K562 (cell line): ENCODE results near the gene PKD1L1. TPM values are rescaled to one million over a fixed set of nuclear protein-coding genes. Genes with fewer than 3 reads are reported as not detected.

Experiments
- ATAC-seq: fragments of 200-7000 bp; cut with Tn5 transposase; 3 replicates; pipeline ENCODE4 v1.9.1; 2020; ENCODE audit warnings: moderate library complexity
- BruUV-seq: library from RNA; stranded (reverse); fragments of 400-500 nt; replicated peaks from 2 replicates; lab custom pipeline; 2021; lab: Mats Ljungman, UMichigan
- CTCF ChIA-PET: fragments of 300-600 bp; formaldehyde crosslinking; extraction: SDS; loops from one replicate; lab custom pipeline; 2021; ENCODE audit warnings: low intra/inter-chr PET ratio; lab: Yijun Ruan, JAX
- POLR2A ChIA-PET: fragments of 300-600, 350-650 bp; sonication (Branson Sonifier 250); formaldehyde crosslinking; extraction: SDS; loops from one replicate; lab custom pipeline; 2021; ENCODE audit warnings: antibody characterized with exemption, inconsistent platforms; lab: Yijun Ruan, JAX
- DNase-seq, 4 experiments: peaks; one replicate each; pipeline versions ENCODE4 v3.0.0 to v3.0.0-alpha.2; 2011 to 2018; ENCODE audit warnings: low spot score in 3 of 4, mixed read lengths in 3 of 4; ENCODE audit errors: extremely low read depth in 1 of 4
- FAIRE-seq: peaks from 2 replicates; lab custom pipeline; 2011; peaks lifted over from hg19 to GRCh38; lab: Jason Lieb, UNC
- H2AFZ ChIP-seq: 2 replicates; pipeline ENCODE4 v1.6.0; 2011; ENCODE audit warnings: low read depth, low read length, control low read depth, inconsistent platforms
- H3K27ac ChIP-seq: fragments of 200-600 bp; 3 replicates; pipeline ENCODE4 v1.8.0; 2011; ENCODE audit warnings: low read depth, mild to moderate bottlenecking, control low read depth, inconsistent platforms, low read length, moderate library complexity, mixed read lengths; ENCODE audit errors: extremely low read depth
- H3K27me3 ChIP-seq, 2 experiments: fragments of 300-600 bp in 1 of 2; 2 replicates in 1 of 2; 3 replicates in 1 of 2; pipeline versions ENCODE4 v1.6.0 to v1.8.0; 2011; ENCODE audit warnings: inconsistent platforms in 2 of 2, low read length in 2 of 2, mild to moderate bottlenecking in 1 of 2, mixed read lengths in 1 of 2, moderate library complexity in 1 of 2; ENCODE audit not compliant: control insufficient read depth in 2 of 2, insufficient read depth in 2 of 2
- H3K36me3 ChIP-seq: fragments of 300-600 bp; 3 replicates; pipeline ENCODE4 v1.8.0; 2011; ENCODE audit warnings: mild to moderate bottlenecking, low read length, inconsistent platforms; ENCODE audit not compliant: control insufficient read depth, insufficient read depth
- H3K4me1 ChIP-seq, 2 experiments: fragments of 200-600 bp in 1 of 2; replicated peaks in 1 of 2; 2 replicates in 1 of 2; 3 replicates in 1 of 2; pipeline versions ENCODE4 v1.5.1 to v1.8.0; 2011; ENCODE audit warnings: inconsistent platforms in 2 of 2, low read length in 2 of 2, mild to moderate bottlenecking in 1 of 2, mixed read lengths in 1 of 2, moderate library complexity in 1 of 2; ENCODE audit not compliant: control insufficient read depth in 2 of 2, insufficient read depth in 2 of 2
- H3K4me2 ChIP-seq: 2 replicates; pipeline ENCODE4 v1.6.1; 2011; ENCODE audit warnings: low read length, control low read depth, inconsistent platforms, mixed read lengths; ENCODE audit not compliant: insufficient read depth
- H3K4me3 ChIP-seq: fragments of 200-600 bp; sonication (generic), shearing (Covaris generic); 2 replicates; pipeline ENCODE4 v1.5.1; 2016; ENCODE audit warnings: control low read depth, inconsistent platforms
- H3K79me2 ChIP-seq: fragments of 200-600 bp; 3 replicates; pipeline ENCODE4 v1.8.0; 2011; ENCODE audit warnings: low read length, inconsistent platforms; ENCODE audit not compliant: control insufficient read depth, insufficient read depth
- H3K9ac ChIP-seq, 2 experiments: 2 replicates each; pipeline versions ENCODE4 v1.6.0 to v1.6.1; 2011; ENCODE audit warnings: low read depth in 2 of 2, low read length in 2 of 2, control low read depth in 1 of 2, inconsistent platforms in 1 of 2, mild to moderate bottlenecking in 1 of 2, mixed read lengths in 1 of 2; ENCODE audit not compliant: insufficient read depth in 1 of 2
- H3K9me1 ChIP-seq: one replicate; pipeline ENCODE4 v1.6.0; 2011; ENCODE audit warnings: inconsistent platforms, mild to moderate bottlenecking, low read length, moderate library complexity; ENCODE audit not compliant: control insufficient read depth, insufficient read depth
- H3K9me3 ChIP-seq: replicated peaks from 2 replicates; pipeline ENCODE4 v1.5.1; 2011; ENCODE audit warnings: low read depth, low read length, inconsistent platforms; ENCODE audit not compliant: control insufficient read depth, insufficient read depth
- H4K20me1 ChIP-seq: replicated peaks from 2 replicates; pipeline ENCODE4 v1.6.1; 2011; ENCODE audit warnings: low read length, inconsistent platforms, mixed read lengths; ENCODE audit not compliant: control insufficient read depth, insufficient read depth
- CBX2 ChIP-seq: fragments of 200-600 bp; sonication (generic); IDR thresholded peaks from one replicate; pipeline ENCODE4 v1.6.1; 2012; ENCODE audit warnings: mild to moderate bottlenecking, low read length, inconsistent platforms; ENCODE audit not compliant: insufficient read depth, poor library complexity, severe bottlenecking
- CHCHD3 ChIP-seq: fragments of 250-450 bp; sonication (Bioruptor Pico); IDR thresholded peaks from 2 replicates; pipeline ENCODE4 v2.1.2; 2022; ENCODE audit warnings: mild to moderate bottlenecking
- CREM ChIP-seq: IDR thresholded peaks from 2 replicates; pipeline ENCODE4 v1.6.1; 2014; ENCODE audit warnings: antibody characterized with exemption, low read depth
- CTCF ChIP-seq, 3 experiments: IDR thresholded peaks in 2 of 3; conservative IDR thresholded peaks in 1 of 3; 2 replicates each; pipeline ENCODE4 v1.5.1; 2011 to 2012; ENCODE audit warnings: low read length in 3 of 3, mild to moderate bottlenecking in 3 of 3, control low read depth in 2 of 3, improper control_type of control experiment in 1 of 3, inconsistent platforms in 1 of 3, low read depth in 1 of 3, mixed read lengths in 1 of 3, moderate library complexity in 1 of 3; ENCODE audit not compliant: insufficient read depth in 2 of 3
- HMGXB4 ChIP-seq: sonication (generic); formaldehyde crosslinking; IDR thresholded peaks from 2 replicates; pipeline ENCODE4 v1.8.1; 2023; ENCODE audit warnings: mild to moderate bottlenecking, missing genetic modification reagents
- KAT2B ChIP-seq: IDR thresholded peaks from one replicate; pipeline ENCODE4 v1.6.1; 2012; ENCODE audit warnings: low read depth, mild to moderate bottlenecking, control low read depth, inconsistent platforms, low read length, moderate library complexity
- POLR2AphosphoS2 ChIP-seq: IDR thresholded peaks from 2 replicates; pipeline ENCODE4 v1.6.1; 2012; ENCODE audit warnings: low read length, improper control_type of control experiment
- SIN3B ChIP-seq: fragments of 450-650 bp; IDR thresholded peaks from 2 replicates; pipeline ENCODE4 v1.6.1; 2017; ENCODE audit warnings: low read depth, mild to moderate bottlenecking, moderate library complexity
- SOX6 ChIP-seq: fragments of 450-650 bp; IDR thresholded peaks from 2 replicates; pipeline ENCODE4 v1.6.1; 2014; ENCODE audit warnings: mild to moderate bottlenecking
- THAP12 ChIP-seq: fragments of 250-450 bp; sonication (Bioruptor Pico); IDR thresholded peaks from 2 replicates; pipeline ENCODE4 v1.9.0; 2021; ENCODE audit warnings: mild to moderate bottlenecking, inconsistent platforms
- ZBTB8A ChIP-seq: fragments of 450-650 bp; IDR thresholded peaks from 2 replicates; pipeline ENCODE4 v1.6.1; 2018; ENCODE audit warnings: mild to moderate bottlenecking, moderate library complexity; ENCODE audit not compliant: partially characterized antibody
- ZNF639 ChIP-seq, 2 experiments: fragments of 200-800 bp in 1 of 2; sonication (Bioruptor generic) in 1 of 2; sonication (generic) in 1 of 2; formaldehyde crosslinking in 1 of 2; IDR thresholded peaks in 1 of 2; conservative IDR thresholded peaks in 1 of 2; 2 replicates each; pipeline versions ENCODE4 v1.5.0 to v1.6.1; 2016 to 2020; ENCODE audit warnings: missing compliant biosample characterization in 1 of 2, missing genetic modification characterization in 1 of 2, missing genetic modification reagents in 1 of 2
- ZNF707 ChIP-seq: fragments of 250-450 bp; sonication (Bioruptor Pico); conservative IDR thresholded peaks from 2 replicates; pipeline ENCODE4 v1.8.0; 2022; ENCODE audit warnings: inconsistent platforms, mild to moderate bottlenecking, moderate library complexity
- WGBS: fragments of 100-300 bp; shearing (Covaris generic); methylation state at CpG from one replicate; pipeline ENCODE4 v1.1.6; 2016; ENCODE audit warnings: low coverage, mixed read lengths; ENCODE audit not compliant: insufficient coverage; ENCODE audit errors: missing lambda C conversion rate; 5-methylcytosine and 5-hydroxymethylcytosine counted together
- in situ Hi-C: fragments of 300-500 bp; cut with MboI; formaldehyde crosslinking; loops from 4 replicates; pipeline ENCODE4 v1.15.0; 2018; ENCODE audit warnings: inconsistent platforms, mixed read lengths
- intact Hi-C: fragments of 100-400 bp; cut with micrococcal nuclease; formaldehyde crosslinking; loops from 2 replicates; pipeline ENCODE4 v1.14.2; 2022
- polyA plus RNA-seq, 8 experiments: library from polyadenylated mRNA; depleted of rRNA in 4 of 8; stranded (reverse) in 5 of 8; unstranded in 3 of 8; fragments of >200 nt; fragmentation: Nextera tagmentation in 2 of 8; fragmentation: Illumina TruSeq in 1 of 8; extraction: Ambion mirVana in 2 of 8; extraction: Trizol in 1 of 8; gene quantifications; 2 replicates each; pipeline versions ENCODE4 v1.2.1 to v1.2.3, GENCODE V29; 2011 to 2014; ENCODE audit warnings: inconsistent platforms in 1 of 8, missing spikeins in 1 of 8
- total RNA-seq, 7 experiments: library from RNA; depleted of rRNA in 6 of 7; stranded (reverse); fragments of >200 nt in 6 of 7; fragmentation: Illumina TruSeq in 2 of 7; extraction: Trizol in 2 of 7; gene quantifications; 2 replicates each; pipeline versions ENCODE4 v1.2.1 to v1.2.3, GENCODE V29; 2011 to 2021; ENCODE audit warnings: low replicate concordance in 1 of 7

The PKD1L1 gene
- total and polyA plus RNA-seq, 9 of the 15 experiments (the other 6 are each of a cell fraction or from before 2014, with no cell fraction given), result 0.01 to 0.02 TPM; not detected in 7

GRCh38 chr7:47763063-47763974 lies 184.9 kb downstream of the PKD1L1 start:
- Histone ChIP-seq H3K9me1 (no peaks in the 10 kb centered on the region), H3K27me3 (peaks cover 0 to 8% of the 10 kb centered on the region in 2 experiments; a peak in 3 of 5 replicates), H3K27ac (no peak overlapping the region), H3K36me3 (no peaks in the 10 kb centered on the region), H3K4me3 (no peak overlapping the region), H4K20me1 (no peaks in the 10 kb centered on the region), H2AFZ (no peak overlapping the region), H3K9me3 (no peaks in the 10 kb centered on the region), H3K4me2 (no peak overlapping the region), H3K79me2 (no peaks in the 10 kb centered on the region), H3K9ac (no peak overlapping the region), H3K4me1 (no peaks in the 10 kb centered on the region)
- 2% methylated on average over 9 of the region's 9 CpGs for WGBS
- DNase-seq, result no peak
- intact Hi-C loops, result no loop called here
- no TSS peak for BruUV-seq
- no peak for FAIRE-seq
- ATAC-seq, result no peak
- ChIA-PET CTCF (no interaction called here), POLR2A (interaction anchor here (1.0 kb wide), 1 partner anchor 12 kb away, joined by 3 read pairs; no protein-coding TSS in a partner anchor)
- in situ Hi-C loops, result no loop called here
- TF ChIP-seq ZBTB8A (no peak), SOX6 (no peak), THAP12 (CRISPR knock-in tag) (no peak), ZNF707 (no peak), KAT2B (no peak), SIN3B (no peak), CREM (no peak), CBX2 (no peak), ZNF639 (CRISPR knock-in tag; conservative IDR thresholded peaks at IDR 0.05 in 1 of 2, IDR thresholded peaks at IDR 0.05 in 1 of 2) (no peak), POLR2AphosphoS2 (no peak), CTCF (IDR thresholded peaks at IDR 0.05 in 2 of 3, conservative IDR thresholded peaks at IDR 0.05 in 1 of 3; ENCODE audit: insufficient read depth in 2 of 3, low read depth in 1 of 3, low read length in 3 of 3) (no peak), CHCHD3 (CRISPR knock-in tag) (no peak), HMGXB4 (CRISPR knock-in tag) (no peak)
